ENCODE data around the gene PGAM2.

PGAM2 gene

GRCh38 chr7:44065431-44066110 is at the start of gene PGAM2:
TSS of gene PGAM2 (minus strand) at chr7:44065567. CDS start at chr7:44065529, 38 bp downstream.
- DNase-seq: no peak

- DNase-seq: no peak
These were observed 49.4 kb upstream of the PGAM2 start for GRCh38 chr7:44114586-44115310.

GRCh38 chr7:44113764-44114354 is 48.5 kb upstream of the PGAM2 start:
- no peak for DNase-seq

- DNase-seq: no peak
These were observed 47.8 kb upstream of the PGAM2 start for GRCh38 chr7:44112997-44113763.

GRCh38 chr7:44112231-44112996 is 47.0 kb upstream of the PGAM2 start:
- no peak for DNase-seq

- DNase-seq: no peak
These were observed 46.4 kb upstream of the PGAM2 start for GRCh38 chr7:44111761-44112160.

- no peak for DNase-seq
These were observed 45.6 kb upstream of the PGAM2 start for GRCh38 chr7:44110719-44111635.

- DNase-seq: no peak
These were observed 44.6 kb upstream of the PGAM2 start for GRCh38 chr7:44109991-44110390.

GRCh38 chr7:44108768-44109750 is 43.7 kb upstream of the PGAM2 start:
- DNase-seq: no peak

- no peak for DNase-seq
These were observed 42.8 kb upstream of the PGAM2 start for GRCh38 chr7:44107961-44108767.

GRCh38 chr7:44107116-44107960 is 42.0 kb upstream of the PGAM2 start:
- no peak for DNase-seq

GRCh38 chr7:44106311-44107065 is 41.1 kb upstream of the PGAM2 start:
- DNase-seq: no peak

- DNase-seq: no peak
These were observed 40.5 kb upstream of the PGAM2 start for GRCh38 chr7:44105832-44106231.

GRCh38 chr7:44104860-44105771 is 39.7 kb upstream of the PGAM2 start:
- peak; percentile 81 for DNase-seq

GRCh38 chr7:44103923-44104859 is 38.8 kb upstream of the PGAM2 start, which contains the start of gene AEBP1:
TSS of gene AEBP1 (plus strand) at chr7:44104345. CDS start at chr7:44104666, 321 bp downstream.
- DNase-seq: peak; percentile 45

Measured in fibroblast of skin of right biceps (primary cell).